Osteoblast (primary cell): Measurements from ENCODE around the gene SPDYC. TPM values are rescaled to one million over a fixed set of nuclear protein-coding genes. Genes with fewer than 3 reads are reported as not detected.
A peak's percentile ranks its signal among the peaks of the same experiment; 100 is the strongest.

Experiments
- DNase-seq: peaks from one replicate; pipeline ENCODE4 v3.0.0; 2011; ENCODE audit warnings: low spot score, mixed read lengths; ENCODE audit not compliant: insufficient read length; ENCODE audit errors: missing footprints
- H2AFZ ChIP-seq: 2 replicates; pipeline ENCODE4 v1.6.0; 2011; ENCODE audit warnings: mild to moderate bottlenecking, low read length
- H3K27ac ChIP-seq: 2 replicates; pipeline ENCODE4 v1.5.1; 2011; ENCODE audit warnings: mild to moderate bottlenecking, low read depth, low read length, moderate library complexity
- H3K27me3 ChIP-seq: 2 replicates; pipeline ENCODE4 v1.6.0; 2012; ENCODE audit warnings: mild to moderate bottlenecking, control low read depth, inconsistent platforms, low read length, moderate library complexity; ENCODE audit not compliant: insufficient read depth
- H3K36me3 ChIP-seq: 2 replicates; pipeline ENCODE4 v1.5.1; 2011; ENCODE audit warnings: mild to moderate bottlenecking, low read length, control low read depth, moderate library complexity; ENCODE audit not compliant: insufficient read depth
- H3K4me1 ChIP-seq: 2 replicates; pipeline ENCODE4 v1.5.1; 2011; ENCODE audit warnings: mild to moderate bottlenecking, low read length, control low read depth, moderate library complexity; ENCODE audit not compliant: insufficient read depth
- H3K4me2 ChIP-seq: 2 replicates; pipeline ENCODE4 v1.6.0; 2011; ENCODE audit warnings: mild to moderate bottlenecking, low read length; ENCODE audit not compliant: insufficient read depth
- H3K4me3 ChIP-seq: fragments of 200-600 bp; sonication (generic); 3 replicates; pipeline ENCODE4 v1.5.1; 2012; ENCODE audit warnings: mild to moderate bottlenecking, low read length, inconsistent platforms; ENCODE audit not compliant: insufficient read depth
- H3K79me2 ChIP-seq: 2 replicates; pipeline ENCODE4 v1.6.0; 2012; ENCODE audit warnings: mild to moderate bottlenecking, low read length, control low read depth, inconsistent platforms; ENCODE audit not compliant: insufficient read depth
- H3K9me3 ChIP-seq: 2 replicates; pipeline ENCODE4 v1.5.1; 2011; ENCODE audit warnings: low read depth, low read length, control low read depth
- H4K20me1 ChIP-seq: 2 replicates; pipeline ENCODE4 v1.6.0; 2012; ENCODE audit warnings: mild to moderate bottlenecking, low read length, control low read depth; ENCODE audit not compliant: insufficient read depth
- CTCF ChIP-seq: IDR thresholded peaks from 2 replicates; pipeline ENCODE4 v1.5.1; 2011; ENCODE audit warnings: mild to moderate bottlenecking, low read depth, low read length, moderate library complexity; ENCODE audit errors: extremely low read depth
- total RNA-seq: library from RNA; depleted of rRNA; stranded (reverse); fragments of >200 nt; gene quantifications from 2 replicates; pipeline ENCODE4 v1.2.3, GENCODE V29; 2012

SPDYC gene
- total RNA-seq, 1 donor = not detected

- Histone ChIP-seq H3K27me3 (no peaks in the 10 kb centered on the region), H3K9me3 (no peaks in the 10 kb centered on the region), H4K20me1 (no peaks in the 10 kb centered on the region), H2AFZ (no peak overlapping the region), H3K4me2 (no peak overlapping the region), H3K36me3 (peaks cover 50% of the 10 kb centered on the region), H3K4me1 (no peaks in the 10 kb centered on the region), H3K27ac (no peak overlapping the region), H3K79me2 (peaks cover 6% of the 10 kb centered on the region), H3K4me3 (no peak overlapping the region)
- DNase-seq = no peak
- TF ChIP-seq CTCF = no peak
These were observed 24.5 kb downstream of the SPDYC start for GRCh38 chr11:65194564-65194963.

GRCh38 chr11:65204143-65204542 is 34.1 kb downstream of the SPDYC start:
- Histone ChIP-seq H3K9me3 (no peaks in the 10 kb centered on the region), H3K27ac (no peak overlapping the region), H3K36me3 (peaks cover 37% of the 10 kb centered on the region), H2AFZ (no peak overlapping the region), H3K4me2 (no peak overlapping the region), H3K79me2 (no peaks in the 10 kb centered on the region), H3K27me3 (no peaks in the 10 kb centered on the region), H3K4me3 (no peak overlapping the region), H3K4me1 (no peaks in the 10 kb centered on the region), H4K20me1 (no peaks in the 10 kb centered on the region)
- no peak for TF ChIP-seq CTCF
- no peak for DNase-seq

DNA sequence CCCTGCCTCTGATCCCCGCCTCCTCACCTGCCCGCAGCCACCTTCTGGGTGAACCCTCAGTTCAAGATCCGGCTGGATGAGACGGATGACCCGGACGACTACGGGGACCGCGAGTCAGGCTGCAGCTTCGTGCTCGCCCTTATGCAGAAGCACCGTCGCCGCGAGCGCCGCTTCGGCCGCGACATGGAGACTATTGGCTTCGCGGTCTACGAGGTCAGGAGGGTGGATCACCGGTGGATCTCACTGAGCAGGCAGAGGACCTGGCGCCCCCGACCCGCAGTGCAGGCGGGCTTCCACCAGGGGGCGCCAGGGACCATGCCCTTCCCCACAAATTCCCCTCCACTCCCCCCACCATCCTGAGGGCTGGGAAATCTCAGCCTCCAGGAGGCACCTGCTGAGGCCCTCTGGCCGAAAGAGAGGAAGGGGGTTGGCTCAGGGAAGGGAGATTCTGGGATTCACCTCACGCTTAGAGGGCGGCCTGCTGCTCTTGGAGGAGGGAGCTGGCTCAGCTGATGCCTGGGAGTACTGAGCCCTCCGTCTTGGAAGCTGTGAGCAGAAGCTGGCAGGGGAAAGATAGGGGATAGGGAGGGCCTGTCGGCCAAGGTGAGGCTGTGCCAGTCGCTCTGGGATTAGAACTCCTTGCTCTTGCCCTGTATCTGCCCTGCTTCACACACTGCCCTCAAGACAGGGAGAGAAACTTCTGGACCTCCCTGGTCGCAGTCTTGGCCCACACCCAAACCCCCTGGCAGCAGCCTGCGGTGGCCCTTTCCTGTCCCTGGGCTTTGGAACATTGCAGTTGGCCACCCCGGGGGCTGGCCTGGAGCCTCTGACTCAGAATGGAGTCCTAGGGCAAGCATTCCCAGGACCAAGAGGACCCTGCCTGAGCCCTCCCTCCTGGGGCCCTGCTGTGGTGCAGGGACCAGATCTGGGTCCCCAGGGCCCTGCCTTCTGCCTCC is 34.9 kb downstream of the SPDYC start:
- TF ChIP-seq CTCF = peak; percentile 77
- no peaks in the 10 kb centered on the region for H3K27me3 ChIP-seq
- DNase-seq = peak; percentile 93
- H4K20me1 ChIP-seq = no peaks in the 10 kb centered on the region
- H2AFZ ChIP-seq = no peak overlapping the region
- H3K27ac ChIP-seq = no peak overlapping the region
- no peaks in the 10 kb centered on the region for H3K4me1 ChIP-seq
- peaks cover 33% of the 10 kb centered on the region for H3K36me3 ChIP-seq
- H3K79me2 ChIP-seq = no peaks in the 10 kb centered on the region
- no peak overlapping the region for H3K4me3 ChIP-seq
- H3K4me2 ChIP-seq = no peak overlapping the region
- H3K9me3 ChIP-seq = no peaks in the 10 kb centered on the region

GRCh38 chr11:65205602-65205967 is 35.6 kb downstream of the SPDYC start:
- H2AFZ ChIP-seq = no peak overlapping the region
- no peaks in the 10 kb centered on the region for H4K20me1 ChIP-seq
- no peak overlapping the region for H3K4me2 ChIP-seq
- no peaks in the 10 kb centered on the region for H3K27me3 ChIP-seq
- no peaks in the 10 kb centered on the region for H3K79me2 ChIP-seq
- no peaks in the 10 kb centered on the region for H3K9me3 ChIP-seq
- no peaks in the 10 kb centered on the region for H3K4me1 ChIP-seq
- no peak overlapping the region for H3K4me3 ChIP-seq
- TF ChIP-seq CTCF = no peak
- H3K36me3 ChIP-seq = peaks cover 37% of the 10 kb centered on the region
- DNase-seq = peak; percentile 73
- H3K27ac ChIP-seq = no peak overlapping the region
